ENCODE data around the gene TWIST2. TPM values are rescaled to one million over a fixed set of nuclear protein-coding genes. Genes with fewer than 3 reads are reported as not detected.

TWIST2 gene
- total RNA-seq, 2 donors from 2014 or later = 7.5 to 40.5 TPM

- H3K36me3 ChIP-seq (replicated peaks in 1 of 2; ENCODE audit: insufficient read depth in 1 of 2, low read depth in 2 of 2) = no peaks in the 10 kb centered on the region
- no peaks in the 10 kb centered on the region for H3K9me3 ChIP-seq
- no peak for DNase-seq
- H3K27ac ChIP-seq = no peak overlapping the region
- WGBS, 2 donors = 61 to 62% methylated on average over 8 of the region's 8 CpGs
- no peaks in the 10 kb centered on the region for H3K4me1 ChIP-seq
- no peak for TF ChIP-seq POLR2A (IDR thresholded peaks at IDR 0.05)
- TF ChIP-seq, protein P1, sequence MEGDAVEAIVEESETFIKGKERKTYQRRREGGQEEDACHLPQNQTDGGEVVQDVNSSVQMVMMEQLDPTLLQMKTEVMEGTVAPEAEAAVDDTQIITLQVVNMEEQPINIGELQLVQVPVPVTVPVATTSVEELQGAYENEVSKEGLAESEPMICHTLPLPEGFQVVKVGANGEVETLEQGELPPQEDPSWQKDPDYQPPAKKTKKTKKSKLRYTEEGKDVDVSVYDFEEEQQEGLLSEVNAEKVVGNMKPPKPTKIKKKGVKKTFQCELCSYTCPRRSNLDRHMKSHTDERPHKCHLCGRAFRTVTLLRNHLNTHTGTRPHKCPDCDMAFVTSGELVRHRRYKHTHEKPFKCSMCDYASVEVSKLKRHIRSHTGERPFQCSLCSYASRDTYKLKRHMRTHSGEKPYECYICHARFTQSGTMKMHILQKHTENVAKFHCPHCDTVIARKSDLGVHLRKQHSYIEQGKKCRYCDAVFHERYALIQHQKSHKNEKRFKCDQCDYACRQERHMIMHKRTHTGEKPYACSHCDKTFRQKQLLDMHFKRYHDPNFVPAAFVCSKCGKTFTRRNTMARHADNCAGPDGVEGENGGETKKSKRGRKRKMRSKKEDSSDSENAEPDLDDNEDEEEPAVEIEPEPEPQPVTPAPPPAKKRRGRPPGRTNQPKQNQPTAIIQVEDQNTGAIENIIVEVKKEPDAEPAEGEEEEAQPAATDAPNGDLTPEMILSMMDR (IDR thresholded peaks at IDR 0.05) = no peak
- no peaks in the 10 kb centered on the region for H3K27me3 ChIP-seq
- no peak overlapping the region for H3K4me3 ChIP-seq
- intact Hi-C loops (cut with DNase I) = no loop called here
- no peak for ATAC-seq
Observed at GRCh38 chr2:238878051-238878735, 30.3 kb downstream of the TWIST2 start.

DNA sequence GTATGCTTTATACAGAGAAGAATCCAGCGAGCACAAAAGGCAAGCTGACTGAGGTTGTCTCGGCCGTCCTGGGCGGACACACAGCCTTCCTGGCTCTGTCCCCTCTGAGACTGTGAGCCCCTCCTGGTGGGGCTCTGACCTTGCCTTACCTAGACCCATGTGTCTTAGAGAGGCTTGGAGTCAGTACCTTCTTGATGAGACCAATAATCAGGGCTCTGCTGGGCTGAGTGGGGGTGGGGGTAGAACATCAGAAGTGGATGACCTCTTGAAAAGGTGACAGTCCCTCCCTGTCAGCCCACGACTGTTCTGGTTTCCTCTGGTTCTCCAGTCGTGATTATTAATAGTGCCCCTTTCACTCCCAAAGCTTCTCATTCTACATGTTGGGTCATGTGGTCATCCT is 31.2 kb downstream of the TWIST2 start:
- intact Hi-C loops (cut with DNase I) = no loop called here
- 59 to 77% methylated on average over 6 of the region's 6 CpGs for WGBS, 2 donors

GRCh38 chr2:238879621-238880377 is 31.9 kb downstream of the TWIST2 start:
- H3K9me3 ChIP-seq = no peaks in the 10 kb centered on the region
- no peaks in the 10 kb centered on the region for H3K4me1 ChIP-seq
- DNase-seq = no peak
- intact Hi-C loops (cut with DNase I) = no loop called here
- H3K27ac ChIP-seq = no peak overlapping the region
- no peak overlapping the region for H3K4me3 ChIP-seq
- no peak for ATAC-seq
- 79% methylated on average over 4 of the region's 4 CpGs for WGBS, 2 donors
- no peaks in the 10 kb centered on the region for H3K36me3 ChIP-seq (replicated peaks in 1 of 2; ENCODE audit: insufficient read depth in 1 of 2, low read depth in 2 of 2)
- no peak for TF ChIP-seq POLR2A (IDR thresholded peaks at IDR 0.05)
- TF ChIP-seq, protein P1 (IDR thresholded peaks at IDR 0.05) = no peak
- H3K27me3 ChIP-seq = no peaks in the 10 kb centered on the region

More for the DNA sequence above, 31.2 kb downstream of the TWIST2 start:
- H3K4me1 ChIP-seq = no peaks in the 10 kb centered on the region
- TF ChIP-seq, protein P1 (IDR thresholded peaks at IDR 0.05) = no peak
- no peak for TF ChIP-seq POLR2A (IDR thresholded peaks at IDR 0.05)
- H3K27me3 ChIP-seq = no peaks in the 10 kb centered on the region
- no peaks in the 10 kb centered on the region for H3K9me3 ChIP-seq
- no peak for DNase-seq
- no peak overlapping the region for H3K27ac ChIP-seq
- H3K36me3 ChIP-seq (replicated peaks in 1 of 2; ENCODE audit: insufficient read depth in 1 of 2, low read depth in 2 of 2) = no peaks in the 10 kb centered on the region
- H3K4me3 ChIP-seq = no peak overlapping the region
- ATAC-seq = no peak

- intact Hi-C loops (cut with DNase I) = no loop called here
- Histone ChIP-seq H3K36me3 (replicated peaks in 1 of 2; ENCODE audit: insufficient read depth in 1 of 2, low read depth in 2 of 2) (no peaks in the 10 kb centered on the region), H3K27me3 (no peaks in the 10 kb centered on the region), H3K27ac (no peak overlapping the region), H3K9me3 (no peaks in the 10 kb centered on the region), H3K4me3 (no peak overlapping the region), H3K4me1 (no peaks in the 10 kb centered on the region)
- DNase-seq (no peak), ATAC-seq (no peak)
- 60 to 66% methylated on average over 7 of the region's 7 CpGs for WGBS, 2 donors
- no peak for TF ChIP-seq POLR2A (IDR thresholded peaks at IDR 0.05)
- TF ChIP-seq, protein P1 (IDR thresholded peaks at IDR 0.05) = no peak
Observed at GRCh38 chr2:238881353-238882081, 33.6 kb downstream of the TWIST2 start.
